ENCODE data around the gene KDELR3. TPM values are rescaled to one million over a fixed set of nuclear protein-coding genes. Genes with fewer than 3 reads are reported as not detected.
A peak's percentile ranks its signal among the peaks of the same experiment; 100 is the strongest.

Gene KDELR3
- total RNA-seq, 2 donors from 2014 or later = 0.31 to 0.37 TPM

DNA sequence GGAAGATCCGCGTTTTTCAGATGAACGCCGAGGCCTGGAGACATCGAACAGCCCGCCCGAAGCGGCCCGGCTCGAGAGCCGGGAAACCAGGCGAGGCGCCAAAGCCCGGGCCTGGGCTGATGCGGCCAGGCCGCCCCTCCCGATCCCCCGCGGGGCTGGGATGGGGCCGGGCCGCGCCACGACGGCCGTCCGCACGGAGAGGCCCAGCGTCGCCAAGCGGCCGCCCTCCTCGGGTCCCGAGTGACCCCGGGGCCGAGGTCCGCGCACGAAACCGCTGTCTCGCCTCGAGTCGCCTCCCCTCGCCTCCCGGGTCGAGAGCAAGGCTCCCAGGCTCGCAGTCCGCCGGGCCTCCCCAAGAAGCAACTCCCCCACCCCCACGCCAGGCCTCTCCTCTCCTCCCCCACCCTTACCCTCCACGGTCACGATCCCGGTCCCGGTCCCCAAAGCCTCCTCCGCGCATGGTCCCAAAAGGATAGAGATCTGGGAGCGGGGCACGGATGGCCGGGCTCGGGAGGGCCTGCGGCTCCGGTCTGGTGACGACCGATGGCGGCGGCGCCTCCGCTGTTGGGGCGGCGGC lies 37.7 kb downstream of the KDELR3 start:
- Mint-ChIP-seq H3K27ac (peak overlapping the region; percentile 100), H3K27me3 (ENCODE audit: low read depth) (no peaks in the 10 kb centered on the region), H3K9me3 (peaks cover 0 to 2% of the 10 kb centered on the region in 2 donors), H3K4me3 (peak overlapping the region; percentile 100), H3K36me3 (ENCODE audit: insufficient read depth in 2 of 2) (peaks cover 13 to 40% of the 10 kb centered on the region in 2 donors), H3K4me1 (ENCODE audit: low read depth) (peaks cover 55% of the 10 kb centered on the region)
- ATAC-seq (replicated peaks in 1 of 2) (peak; percentile 39 to 48), DNase-seq (peak; percentile 56 to 59)

DNA sequence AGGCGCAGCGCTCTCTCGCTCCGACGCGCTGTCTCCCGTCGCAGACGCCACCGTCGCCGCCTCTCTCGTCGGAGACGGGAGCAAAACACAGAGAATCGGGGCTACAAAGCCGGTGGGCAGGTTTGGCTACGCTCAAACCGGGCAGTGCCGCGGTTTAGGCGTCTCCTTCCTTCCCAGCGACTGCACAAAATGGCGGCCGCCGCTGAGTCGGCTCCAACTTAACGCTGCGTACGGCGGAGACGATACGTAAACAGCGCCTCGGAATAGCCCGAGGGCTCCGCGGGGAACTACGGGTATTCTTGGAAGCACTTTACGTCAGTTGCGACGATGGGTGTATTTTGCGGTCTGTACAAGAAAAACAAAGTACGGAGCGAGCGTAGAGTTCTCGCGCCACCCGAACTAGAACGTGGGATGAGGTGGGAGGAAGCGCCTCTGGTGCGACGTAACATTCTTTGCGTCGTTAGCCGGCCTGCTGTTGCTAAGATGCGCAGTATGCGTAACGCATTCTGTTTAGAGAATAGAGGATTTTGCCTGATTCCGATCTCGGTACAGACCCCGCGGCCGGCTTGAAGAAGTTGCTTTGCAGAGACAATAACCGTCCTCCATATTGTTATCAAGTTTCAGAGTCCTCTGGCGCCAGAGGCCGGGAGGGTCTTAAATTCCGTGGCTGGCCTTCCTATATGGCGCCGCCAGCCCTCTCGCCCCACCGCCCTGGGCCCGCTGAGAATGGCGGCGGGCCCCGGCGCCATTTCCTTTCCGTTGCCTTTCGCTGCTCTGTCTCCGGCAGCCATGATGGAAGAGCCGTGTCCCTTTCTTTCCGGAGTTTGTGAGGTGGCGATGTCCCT lies 38.4 kb downstream of the KDELR3 start, which contains the start of gene DDX17:
DDX17 (minus strand) TSS at position 194 of the 845 bp plus-strand sequence.
- Mint-ChIP-seq H3K9me3 (peaks cover 0 to 2% of the 10 kb centered on the region in 2 donors), H3K36me3 (ENCODE audit: insufficient read depth in 2 of 2) (peaks cover 10 to 34% of the 10 kb centered on the region in 2 donors), H3K4me3 (peak within 1 kb of the TSS; percentile 100), H3K4me1 (ENCODE audit: low read depth) (peaks cover 52% of the 10 kb centered on the region), H3K27ac (peak within 1 kb of the TSS; percentile 100), H3K27me3 (ENCODE audit: low read depth) (no peaks in the 10 kb centered on the region)
- ATAC-seq (replicated peaks in 1 of 2) = peak; percentile 86 to 87
- peak; percentile 91 to 96 for DNase-seq

DNA sequence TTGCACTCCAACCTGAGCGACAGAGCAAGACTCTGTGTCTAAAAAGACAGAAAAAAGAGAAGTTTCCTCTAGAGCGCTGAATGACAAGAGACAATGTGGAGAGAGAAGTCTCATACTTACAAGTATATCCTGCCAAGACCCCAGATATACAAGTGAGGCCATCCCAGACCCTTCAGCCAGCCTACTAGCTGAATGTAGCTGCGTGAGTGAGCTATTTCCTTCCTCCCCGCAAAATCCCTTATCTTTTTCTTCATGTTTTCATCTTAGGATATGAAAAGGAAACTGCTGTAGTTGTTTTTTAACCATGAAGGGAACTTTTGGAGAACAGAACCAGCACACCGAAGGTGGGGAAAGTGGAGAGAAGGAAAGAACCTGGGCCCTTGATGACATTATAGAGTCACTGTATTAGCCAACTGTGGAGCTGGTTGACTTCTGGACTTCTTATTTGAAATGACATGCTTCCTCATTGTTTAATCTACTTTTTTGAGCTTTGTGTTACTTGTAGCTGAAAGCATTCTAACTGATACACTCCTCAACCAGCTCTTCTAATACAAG lies 42.6 kb downstream of the KDELR3 start:
- Mint-ChIP-seq H3K4me3 (no peak overlapping the region), H3K27ac (no peak overlapping the region), H3K36me3 (ENCODE audit: insufficient read depth in 2 of 2) (peaks cover 3 to 5% of the 10 kb centered on the region in 2 donors), H3K27me3 (ENCODE audit: low read depth) (no peaks in the 10 kb centered on the region), H3K9me3 (peaks cover 0 to 2% of the 10 kb centered on the region in 2 donors), H3K4me1 (ENCODE audit: low read depth) (peaks cover 22% of the 10 kb centered on the region)
- DNase-seq (no peak), ATAC-seq (replicated peaks in 1 of 2) (no peak)

DNA sequence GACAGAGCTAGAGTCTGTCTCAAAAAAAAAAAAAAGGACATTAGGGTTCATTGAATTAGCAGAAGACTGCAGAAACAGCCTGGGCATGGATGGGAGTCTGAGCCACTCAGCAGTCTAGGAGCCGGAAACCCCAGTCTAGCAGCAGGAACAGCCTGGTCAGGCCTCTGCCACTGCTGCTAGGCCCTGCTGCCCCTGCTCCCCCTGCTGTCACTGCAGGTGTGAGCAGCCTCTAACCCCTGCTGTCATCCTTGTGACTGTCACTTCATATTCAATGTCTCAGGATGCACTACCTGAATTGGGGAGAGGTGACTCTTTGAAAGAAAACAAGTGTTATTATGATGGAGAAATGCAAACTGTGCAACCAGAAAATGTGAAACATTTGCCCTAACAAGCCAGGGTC lies 45.2 kb downstream of the KDELR3 start:
- ATAC-seq (replicated peaks in 1 of 2) (peak; percentile 90 to 92), DNase-seq (peak; percentile 45 to 54)
- Mint-ChIP-seq H3K9me3 (peaks cover 0 to 1% of the 10 kb centered on the region in 2 donors), H3K27ac (no peak overlapping the region), H3K4me3 (no peak overlapping the region), H3K27me3 (ENCODE audit: low read depth) (no peaks in the 10 kb centered on the region), H3K36me3 (ENCODE audit: insufficient read depth in 2 of 2) (peaks cover 0 to 3% of the 10 kb centered on the region in 2 donors), H3K4me1 (ENCODE audit: low read depth) (peaks cover 6% of the 10 kb centered on the region)

DNA sequence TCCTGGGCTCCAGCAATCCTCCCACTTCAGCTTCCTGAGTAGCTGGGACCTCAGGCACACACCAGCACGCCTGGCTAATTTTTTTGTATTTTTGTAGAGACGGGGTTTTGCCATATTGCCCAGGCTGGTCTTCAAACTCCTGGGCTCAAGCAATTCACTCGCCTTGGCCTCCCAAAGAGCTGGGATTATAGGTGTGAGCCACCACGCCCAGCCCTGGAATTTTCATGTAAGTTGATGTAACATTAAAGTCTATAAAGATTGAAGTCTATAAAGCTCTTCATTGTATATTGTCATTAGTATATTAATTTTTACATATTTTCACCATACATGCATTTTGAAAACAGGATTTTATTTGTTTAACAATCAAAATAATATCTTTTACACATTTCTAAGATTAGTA lies 50.7 kb downstream of the KDELR3 start:
- DNase-seq (no peak), ATAC-seq (replicated peaks in 1 of 2) (no peak)
- no peaks in the 10 kb centered on the region for H3K9me3 Mint-ChIP-seq
- H3K36me3 Mint-ChIP-seq (ENCODE audit: insufficient read depth in 2 of 2) = no peaks in the 10 kb centered on the region
- H3K27me3 Mint-ChIP-seq (ENCODE audit: low read depth) = no peaks in the 10 kb centered on the region
- H3K27ac Mint-ChIP-seq = no peak overlapping the region
- H3K4me3 Mint-ChIP-seq = no peak overlapping the region
- H3K4me1 Mint-ChIP-seq (ENCODE audit: low read depth) = no peaks in the 10 kb centered on the region

DNA sequence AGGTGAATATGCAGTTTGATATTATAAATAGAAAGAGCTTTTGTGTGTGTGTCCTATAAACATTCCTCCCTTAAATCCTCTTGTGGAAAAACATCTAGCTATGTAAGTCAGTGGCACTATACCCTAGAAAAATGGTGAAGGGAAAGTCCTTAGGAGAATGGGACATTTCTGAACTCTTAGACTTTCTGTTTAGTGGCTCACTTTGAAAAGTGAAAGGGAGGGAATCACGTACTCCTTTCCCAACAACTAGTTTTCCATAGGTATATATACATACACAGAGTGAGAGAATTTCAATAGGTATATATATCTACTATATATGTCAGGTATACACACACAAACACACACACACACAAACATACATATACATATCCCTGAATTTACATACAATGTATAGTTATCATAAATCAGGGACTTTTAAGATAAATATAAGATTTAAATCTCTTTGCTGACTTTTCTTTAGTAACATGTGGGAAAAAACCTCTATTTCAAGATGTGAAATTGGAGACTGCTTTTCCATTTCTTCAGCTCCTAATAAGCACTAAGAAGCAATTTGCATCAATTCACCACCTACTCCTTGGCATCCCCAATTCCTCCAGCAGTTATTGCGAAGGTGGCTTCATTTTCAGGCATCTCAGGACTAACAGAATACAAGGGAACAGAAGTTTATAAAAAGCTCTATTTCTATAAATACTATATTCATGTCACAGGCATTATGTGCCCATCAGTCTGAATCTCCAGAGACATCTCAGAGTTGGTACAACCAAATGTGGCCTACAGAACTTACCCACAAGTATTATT lies 51.8 kb downstream of the KDELR3 start:
- DNase-seq (no peak), ATAC-seq (replicated peaks in 1 of 2) (no peak)
- Mint-ChIP-seq H3K4me3 (no peak overlapping the region), H3K27me3 (ENCODE audit: low read depth) (no peaks in the 10 kb centered on the region), H3K36me3 (ENCODE audit: insufficient read depth in 2 of 2) (no peaks in the 10 kb centered on the region), H3K9me3 (no peaks in the 10 kb centered on the region), H3K27ac (no peak overlapping the region), H3K4me1 (ENCODE audit: low read depth) (no peaks in the 10 kb centered on the region)

DNA sequence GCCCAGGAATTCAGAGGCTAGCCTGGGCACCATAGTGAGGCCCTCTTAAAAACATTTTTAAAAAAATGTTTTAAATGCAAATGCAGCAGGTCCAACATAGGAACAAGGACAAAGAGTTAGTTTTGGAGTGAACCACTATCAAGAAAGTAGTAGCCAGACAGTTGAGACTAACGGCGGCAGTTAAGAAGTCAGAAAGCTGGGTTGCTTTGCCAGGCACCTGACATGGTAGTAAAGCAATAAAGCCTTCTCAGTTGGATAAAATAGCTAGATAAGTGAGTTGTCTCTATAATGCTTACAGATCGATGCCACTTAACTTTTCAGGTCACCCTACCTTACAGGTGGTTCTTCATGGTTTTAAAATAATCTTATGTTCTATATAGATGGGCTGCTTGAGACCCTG lies 55.1 kb downstream of the KDELR3 start:
- Mint-ChIP-seq H3K36me3 (ENCODE audit: insufficient read depth in 2 of 2) (no peaks in the 10 kb centered on the region), H3K9me3 (no peaks in the 10 kb centered on the region), H3K4me3 (no peak overlapping the region), H3K27ac (no peak overlapping the region), H3K4me1 (ENCODE audit: low read depth) (no peaks in the 10 kb centered on the region), H3K27me3 (ENCODE audit: low read depth) (no peaks in the 10 kb centered on the region)
- no peak for ATAC-seq (replicated peaks in 1 of 2)
- no peak for DNase-seq

DNA sequence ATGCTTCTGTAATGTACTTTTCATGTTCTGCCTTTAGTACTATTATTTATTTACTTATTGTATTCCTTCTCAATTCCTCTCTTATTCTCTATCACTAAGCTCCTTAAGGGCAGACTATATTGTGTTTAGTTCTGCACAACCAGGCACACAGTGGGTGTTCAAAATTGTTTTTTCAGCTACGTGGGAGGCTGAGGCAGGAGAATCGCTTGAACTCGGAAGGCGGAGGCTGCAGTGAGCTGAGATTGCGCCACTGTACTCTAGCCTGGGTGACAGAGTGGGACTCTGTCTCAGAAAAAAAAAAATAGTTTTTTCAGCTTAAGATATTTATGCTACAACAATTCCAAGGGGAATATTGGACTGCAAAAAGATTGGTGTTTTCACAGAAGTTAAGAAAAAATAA lies 55.6 kb downstream of the KDELR3 start:
- Mint-ChIP-seq H3K27me3 (ENCODE audit: low read depth) (no peaks in the 10 kb centered on the region), H3K4me1 (ENCODE audit: low read depth) (no peaks in the 10 kb centered on the region), H3K36me3 (ENCODE audit: insufficient read depth in 2 of 2) (no peaks in the 10 kb centered on the region), H3K9me3 (no peaks in the 10 kb centered on the region), H3K27ac (no peak overlapping the region), H3K4me3 (no peak overlapping the region)
- DNase-seq = no peak
- no peak for ATAC-seq (replicated peaks in 1 of 2)

DNA sequence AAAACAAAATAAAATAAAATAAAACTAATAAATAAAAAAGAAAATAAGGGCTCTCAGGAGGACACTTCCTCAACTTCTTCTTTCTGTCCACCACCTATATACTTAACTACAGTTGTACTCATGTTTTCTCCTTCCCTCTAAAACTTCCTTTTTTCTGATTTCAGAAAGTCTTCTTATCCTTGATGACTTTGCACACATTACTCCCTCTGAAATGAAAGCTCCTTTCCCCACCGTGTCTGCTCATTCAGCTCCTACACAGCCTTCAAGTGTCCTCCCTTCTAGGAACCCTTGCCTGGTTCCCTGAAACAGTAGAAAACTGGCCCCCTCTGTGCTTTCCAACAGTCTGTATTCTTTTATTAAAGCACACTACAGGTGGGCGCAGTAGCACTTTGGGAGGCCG lies 56.5 kb downstream of the KDELR3 start:
- Mint-ChIP-seq H3K4me3 (no peak overlapping the region), H3K9me3 (no peaks in the 10 kb centered on the region), H3K36me3 (ENCODE audit: insufficient read depth in 2 of 2) (no peaks in the 10 kb centered on the region), H3K27me3 (ENCODE audit: low read depth) (no peaks in the 10 kb centered on the region), H3K4me1 (ENCODE audit: low read depth) (no peaks in the 10 kb centered on the region), H3K27ac (no peak overlapping the region)
- no peak for DNase-seq
- ATAC-seq (replicated peaks in 1 of 2) = no peak

DNA sequence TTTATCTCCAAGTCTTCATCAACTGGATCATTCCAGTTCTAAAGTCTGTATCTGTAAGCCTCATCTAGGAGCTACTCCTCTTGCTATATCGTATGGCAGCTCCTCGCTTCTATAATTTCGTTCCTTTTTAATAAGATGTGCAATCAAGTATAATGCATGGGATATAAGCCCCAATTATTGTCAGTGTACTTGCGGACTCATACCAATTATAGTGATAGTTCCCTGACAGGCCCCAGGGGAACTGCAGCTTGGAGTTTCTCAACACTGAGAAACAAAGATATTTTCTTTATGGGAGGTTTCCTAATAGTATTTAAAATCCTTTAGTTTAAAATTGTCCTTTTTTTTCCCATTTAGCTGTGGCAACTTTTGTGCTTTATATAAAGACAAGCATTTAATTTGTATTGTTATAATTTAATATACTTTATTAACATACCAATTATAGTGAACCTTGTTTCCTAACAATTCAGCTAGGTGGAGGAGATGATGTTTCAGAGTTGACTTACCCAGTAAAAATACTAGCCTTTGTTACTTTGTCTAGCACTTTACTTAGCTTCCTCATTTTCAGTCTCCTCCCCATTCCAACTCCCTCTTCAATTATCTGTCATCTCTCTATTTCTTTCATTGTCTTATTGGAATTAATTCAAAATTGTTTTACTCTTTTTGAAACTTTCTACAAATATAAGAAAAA lies 63.5 kb downstream of the KDELR3 start:
- H3K4me1 Mint-ChIP-seq (ENCODE audit: low read depth) = peaks cover 12% of the 10 kb centered on the region
- peak overlapping the region; percentile 58 to 75 for H3K4me3 Mint-ChIP-seq
- peak overlapping the region; percentile 92 for H3K27ac Mint-ChIP-seq
- ATAC-seq (replicated peaks in 1 of 2) = peak; percentile 28 to 45
- H3K9me3 Mint-ChIP-seq = no peaks in the 10 kb centered on the region
- no peak for DNase-seq
- H3K36me3 Mint-ChIP-seq (ENCODE audit: insufficient read depth in 2 of 2) = peaks cover 1 to 2% of the 10 kb centered on the region in 2 donors
- no peaks in the 10 kb centered on the region for H3K27me3 Mint-ChIP-seq (ENCODE audit: low read depth)

All from activated T-cell treated with anti-CD3 and anti-CD28 coated beads, Interleukin-2, amount 50 U/mL, for 72 hours (primary cell).